GM12878 (cell line): ENCODE data around the gene VSIG8. TPM values are rescaled to one million over a fixed set of nuclear protein-coding genes. Genes with fewer than 3 reads are reported as not detected.
A peak's percentile ranks its signal among the peaks of the same experiment; 100 is the strongest.

ENCODE experiments used
- BACH1 ChIP-seq: fragments of 450-650 bp; IDR thresholded peaks from 2 replicates; pipeline ENCODE4 v1.6.1; 2017; ENCODE audit warnings: mild to moderate bottlenecking, borderline replicate concordance
- BCL11A ChIP-seq: IDR thresholded peaks from 2 replicates; pipeline ENCODE4 v1.6.1; 2011; ENCODE audit warnings: low read depth, low read length
- CBX3 ChIP-seq: fragments of 200-600 bp; sonication (generic); IDR thresholded peaks from 2 replicates; pipeline ENCODE4 v1.6.1; 2016; ENCODE audit warnings: low read depth, borderline replicate concordance
- HSF1 ChIP-seq: fragments of 150-350 bp; IDR thresholded peaks from 2 replicates; pipeline ENCODE4 v1.6.1; 2014; ENCODE audit warnings: mild to moderate bottlenecking, low read depth, low read length
- LARP7 ChIP-seq: fragments of 450-650 bp; IDR thresholded peaks from 2 replicates; pipeline ENCODE4 v1.6.1; 2017; ENCODE audit warnings: mild to moderate bottlenecking
- NFIC ChIP-seq: IDR thresholded peaks from 2 replicates; pipeline ENCODE4 v1.6.1; 2012; ENCODE audit warnings: low read depth, mild to moderate bottlenecking, inconsistent platforms, low read length, moderate library complexity
- POLR2AphosphoS2 ChIP-seq: IDR thresholded peaks from 2 replicates; pipeline ENCODE4 v1.6.1; 2011; ENCODE audit warnings: low read depth, mild to moderate bottlenecking, low read length, improper control_type of control experiment, moderate library complexity
- SIX5 ChIP-seq: IDR thresholded peaks from 2 replicates; pipeline ENCODE4 v1.6.1; 2011; ENCODE audit warnings: mild to moderate bottlenecking, low read depth, low read length, moderate library complexity; ENCODE audit not compliant: severe bottlenecking
- SUPT20H ChIP-seq: IDR thresholded peaks from 2 replicates; pipeline ENCODE4 v1.6.1; 2011; ENCODE audit warnings: low read depth, mild to moderate bottlenecking, low read length, moderate library complexity, borderline replicate concordance; ENCODE audit not compliant: control insufficient read depth
- TAF1 ChIP-seq: IDR thresholded peaks from 2 replicates; pipeline ENCODE4 v1.6.1; 2011; ENCODE audit warnings: mild to moderate bottlenecking, low read depth, low read length, borderline replicate concordance
- ZNF622 ChIP-seq: fragments of 450-650 bp; IDR thresholded peaks from 2 replicates; pipeline ENCODE4 v1.6.1; 2017; ENCODE audit warnings: mild to moderate bottlenecking, inconsistent platforms
- ZZZ3 ChIP-seq: IDR thresholded peaks from 2 replicates; pipeline ENCODE4 v1.6.1; 2011; ENCODE audit warnings: low read depth; ENCODE audit not compliant: control insufficient read depth, insufficient read length
- polyA plus RNA-seq, 11 experiments: library from polyadenylated mRNA; depleted of rRNA in 4 of 11; unstranded in 6 of 11; stranded (reverse) in 5 of 11; fragments of >200 nt; fragmentation: Nextera tagmentation in 4 of 11; fragmentation: Illumina TruSeq in 1 of 11; extraction: Ambion mirVana in 4 of 11; extraction: Trizol in 1 of 11; gene quantifications; 1 replicate in 1 of 11; 2 replicates in 10 of 11; pipeline versions ENCODE4 v1.2.1 to v1.2.3, GENCODE V29; 2011 to 2016; ENCODE audit warnings: inconsistent platforms in 2 of 11, missing spikeins in 2 of 11, low read depth in 1 of 11
- total RNA-seq, 4 experiments: library from RNA; depleted of rRNA in 3 of 4; stranded (reverse); fragments of >200 nt in 3 of 4; fragmentation: Illumina TruSeq in 1 of 4; extraction: Trizol in 1 of 4; gene quantifications; 2 replicates each; pipeline versions ENCODE4 v1.2.1 to v1.2.3, GENCODE V29; 2013 to 2021
- TF ChIP-seq, protein P1 (sequence below): fragments of 450-650 bp; IDR thresholded peaks from 2 replicates; pipeline ENCODE4 v1.6.1; 2017; ENCODE audit warnings: mild to moderate bottlenecking, moderate library complexity
- TF ChIP-seq, protein P2 (sequence below): IDR thresholded peaks from 2 replicates; pipeline ENCODE4 v1.6.1; 2012; ENCODE audit warnings: low read length, inconsistent platforms
- TF ChIP-seq, protein P3 (sequence below): fragments of 450-650 bp; formaldehyde crosslinking; IDR thresholded peaks from 2 replicates; pipeline ENCODE4 v1.4.0; 2020; ENCODE audit warnings: mild to moderate bottlenecking, moderate library complexity
- TF ChIP-seq, protein P4 (sequence below): fragments of 450-650 bp; IDR thresholded peaks from 2 replicates; pipeline ENCODE4 v1.6.1; 2016; ENCODE audit warnings: mild to moderate bottlenecking

VSIG8 gene
- total and polyA plus RNA-seq, 10 of the 15 experiments (the other 5 are each of a cell fraction or from before 2014, with no cell fraction given), result not detected

GRCh38 chr1:159891275-159892157 lies 29.1 kb upstream of the VSIG8 start (continued):
- TF ChIP-seq, protein P1, sequence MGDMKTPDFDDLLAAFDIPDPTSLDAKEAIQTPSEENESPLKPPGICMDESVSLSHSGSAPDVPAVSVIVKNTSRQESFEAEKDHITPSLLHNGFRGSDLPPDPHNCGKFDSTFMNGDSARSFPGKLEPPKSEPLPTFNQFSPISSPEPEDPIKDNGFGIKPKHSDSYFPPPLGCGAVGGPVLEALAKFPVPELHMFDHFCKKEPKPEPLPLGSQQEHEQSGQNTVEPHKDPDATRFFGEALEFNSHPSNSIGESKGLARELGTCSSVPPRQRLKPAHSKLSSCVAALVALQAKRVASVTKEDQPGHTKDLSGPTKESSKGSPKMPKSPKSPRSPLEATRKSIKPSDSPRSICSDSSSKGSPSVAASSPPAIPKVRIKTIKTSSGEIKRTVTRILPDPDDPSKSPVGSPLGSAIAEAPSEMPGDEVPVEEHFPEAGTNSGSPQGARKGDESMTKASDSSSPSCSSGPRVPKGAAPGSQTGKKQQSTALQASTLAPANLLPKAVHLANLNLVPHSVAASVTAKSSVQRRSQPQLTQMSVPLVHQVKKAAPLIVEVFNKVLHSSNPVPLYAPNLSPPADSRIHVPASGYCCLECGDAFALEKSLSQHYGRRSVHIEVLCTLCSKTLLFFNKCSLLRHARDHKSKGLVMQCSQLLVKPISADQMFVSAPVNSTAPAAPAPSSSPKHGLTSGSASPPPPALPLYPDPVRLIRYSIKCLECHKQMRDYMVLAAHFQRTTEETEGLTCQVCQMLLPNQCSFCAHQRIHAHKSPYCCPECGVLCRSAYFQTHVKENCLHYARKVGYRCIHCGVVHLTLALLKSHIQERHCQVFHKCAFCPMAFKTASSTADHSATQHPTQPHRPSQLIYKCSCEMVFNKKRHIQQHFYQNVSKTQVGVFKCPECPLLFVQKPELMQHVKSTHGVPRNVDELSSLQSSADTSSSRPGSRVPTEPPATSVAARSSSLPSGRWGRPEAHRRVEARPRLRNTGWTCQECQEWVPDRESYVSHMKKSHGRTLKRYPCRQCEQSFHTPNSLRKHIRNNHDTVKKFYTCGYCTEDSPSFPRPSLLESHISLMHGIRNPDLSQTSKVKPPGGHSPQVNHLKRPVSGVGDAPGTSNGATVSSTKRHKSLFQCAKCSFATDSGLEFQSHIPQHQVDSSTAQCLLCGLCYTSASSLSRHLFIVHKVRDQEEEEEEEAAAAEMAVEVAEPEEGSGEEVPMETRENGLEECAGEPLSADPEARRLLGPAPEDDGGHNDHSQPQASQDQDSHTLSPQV, result peak; percentile 86; the same call in 1 of the 2 replicates
- TF ChIP-seq BACH1 (no peak), CBX3 (no peak), SUPT20H (no peak), LARP7 (0 out of 2 replicates have a peak, but pooled peaks have one; percentile 31), SIX5 (no peak), TAF1 (no peak), ZZZ3 (no peak), HSF1 (no peak), POLR2AphosphoS2 (no peak), BCL11A (no peak), NFIC (no peak), ZNF622 (no peak)
- TF ChIP-seq, protein P2, sequence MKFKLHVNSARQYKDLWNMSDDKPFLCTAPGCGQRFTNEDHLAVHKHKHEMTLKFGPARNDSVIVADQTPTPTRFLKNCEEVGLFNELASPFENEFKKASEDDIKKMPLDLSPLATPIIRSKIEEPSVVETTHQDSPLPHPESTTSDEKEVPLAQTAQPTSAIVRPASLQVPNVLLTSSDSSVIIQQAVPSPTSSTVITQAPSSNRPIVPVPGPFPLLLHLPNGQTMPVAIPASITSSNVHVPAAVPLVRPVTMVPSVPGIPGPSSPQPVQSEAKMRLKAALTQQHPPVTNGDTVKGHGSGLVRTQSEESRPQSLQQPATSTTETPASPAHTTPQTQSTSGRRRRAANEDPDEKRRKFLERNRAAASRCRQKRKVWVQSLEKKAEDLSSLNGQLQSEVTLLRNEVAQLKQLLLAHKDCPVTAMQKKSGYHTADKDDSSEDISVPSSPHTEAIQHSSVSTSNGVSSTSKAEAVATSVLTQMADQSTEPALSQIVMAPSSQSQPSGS, result no peak
- TF ChIP-seq, protein P3, sequence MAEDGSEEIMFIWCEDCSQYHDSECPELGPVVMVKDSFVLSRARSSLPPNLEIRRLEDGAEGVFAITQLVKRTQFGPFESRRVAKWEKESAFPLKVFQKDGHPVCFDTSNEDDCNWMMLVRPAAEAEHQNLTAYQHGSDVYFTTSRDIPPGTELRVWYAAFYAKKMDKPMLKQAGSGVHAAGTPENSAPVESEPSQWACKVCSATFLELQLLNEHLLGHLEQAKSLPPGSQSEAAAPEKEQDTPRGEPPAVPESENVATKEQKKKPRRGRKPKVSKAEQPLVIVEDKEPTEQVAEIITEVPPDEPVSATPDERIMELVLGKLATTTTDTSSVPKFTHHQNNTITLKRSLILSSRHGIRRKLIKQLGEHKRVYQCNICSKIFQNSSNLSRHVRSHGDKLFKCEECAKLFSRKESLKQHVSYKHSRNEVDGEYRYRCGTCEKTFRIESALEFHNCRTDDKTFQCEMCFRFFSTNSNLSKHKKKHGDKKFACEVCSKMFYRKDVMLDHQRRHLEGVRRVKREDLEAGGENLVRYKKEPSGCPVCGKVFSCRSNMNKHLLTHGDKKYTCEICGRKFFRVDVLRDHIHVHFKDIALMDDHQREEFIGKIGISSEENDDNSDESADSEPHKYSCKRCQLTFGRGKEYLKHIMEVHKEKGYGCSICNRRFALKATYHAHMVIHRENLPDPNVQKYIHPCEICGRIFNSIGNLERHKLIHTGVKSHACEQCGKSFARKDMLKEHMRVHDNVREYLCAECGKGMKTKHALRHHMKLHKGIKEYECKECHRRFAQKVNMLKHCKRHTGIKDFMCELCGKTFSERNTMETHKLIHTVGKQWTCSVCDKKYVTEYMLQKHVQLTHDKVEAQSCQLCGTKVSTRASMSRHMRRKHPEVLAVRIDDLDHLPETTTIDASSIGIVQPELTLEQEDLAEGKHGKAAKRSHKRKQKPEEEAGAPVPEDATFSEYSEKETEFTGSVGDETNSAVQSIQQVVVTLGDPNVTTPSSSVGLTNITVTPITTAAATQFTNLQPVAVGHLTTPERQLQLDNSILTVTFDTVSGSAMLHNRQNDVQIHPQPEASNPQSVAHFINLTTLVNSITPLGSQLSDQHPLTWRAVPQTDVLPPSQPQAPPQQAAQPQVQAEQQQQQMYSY (CRISPR knock-in tag), result no peak
- TF ChIP-seq, protein P4, sequence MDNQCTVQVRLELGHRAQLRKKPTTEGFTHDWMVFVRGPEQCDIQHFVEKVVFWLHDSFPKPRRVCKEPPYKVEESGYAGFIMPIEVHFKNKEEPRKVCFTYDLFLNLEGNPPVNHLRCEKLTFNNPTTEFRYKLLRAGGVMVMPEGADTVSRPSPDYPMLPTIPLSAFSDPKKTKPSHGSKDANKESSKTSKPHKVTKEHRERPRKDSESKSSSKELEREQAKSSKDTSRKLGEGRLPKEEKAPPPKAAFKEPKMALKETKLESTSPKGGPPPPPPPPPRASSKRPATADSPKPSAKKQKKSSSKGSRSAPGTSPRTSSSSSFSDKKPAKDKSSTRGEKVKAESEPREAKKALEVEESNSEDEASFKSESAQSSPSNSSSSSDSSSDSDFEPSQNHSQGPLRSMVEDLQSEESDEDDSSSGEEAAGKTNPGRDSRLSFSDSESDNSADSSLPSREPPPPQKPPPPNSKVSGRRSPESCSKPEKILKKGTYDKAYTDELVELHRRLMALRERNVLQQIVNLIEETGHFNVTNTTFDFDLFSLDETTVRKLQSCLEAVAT, result no peak
